Right cardiac atrium (tissue), 5 donors: ENCODE results near the gene REPS2. TPM values are rescaled to one million over a fixed set of nuclear protein-coding genes. Genes with fewer than 3 reads are reported as not detected.
"Not testable (repeated sequence)": the region's sequence is repeated elsewhere in the genome, so short reads cannot be mapped to it uniquely, and the experiment has no call there.

Experiments
- ATAC-seq, 2 donors: fragments of 200-7000 bp; cut with Tn5 transposase; one replicate each; pipeline versions ENCODE4 v1.8.0 to v1.9.1; 2020; ENCODE audit warnings: moderate library complexity in 2 of 2, mild to moderate bottlenecking in 1 of 2
- DNase-seq, 3 donors: peaks; one replicate each; pipeline ENCODE4 v3.0.0-alpha.2; 2020
- H3K27ac ChIP-seq: one replicate; pipeline ENCODE4 v1.5.1; 2013; ENCODE audit warnings: mild to moderate bottlenecking, low read length, control low read depth, moderate library complexity
- H3K27me3 ChIP-seq: one replicate; pipeline ENCODE4 v1.6.1; 2013; ENCODE audit not compliant: control insufficient read depth, insufficient read depth
- H3K4me1 ChIP-seq: one replicate; pipeline ENCODE4 v1.6.1; 2013; ENCODE audit warnings: low read length; ENCODE audit not compliant: control insufficient read depth, insufficient read depth
- H3K4me3 ChIP-seq: one replicate; pipeline ENCODE4 v1.5.1; 2013; ENCODE audit warnings: low read length, control low read depth
- H3K9me3 ChIP-seq: one replicate; pipeline ENCODE4 v1.6.1; 2013; ENCODE audit warnings: low read length; ENCODE audit not compliant: control insufficient read depth
- WGBS: extraction: QIAGEN DNeasy Blood & Tissue Kit; methylation state at CpG from one replicate; pipeline ENCODE4 v1.1.7; 2013; 5-methylcytosine and 5-hydroxymethylcytosine counted together
- intact Hi-C, 4 donors: fragments of 100-400 bp; cut with DNase I; formaldehyde crosslinking; loops; one replicate each; pipeline versions ENCODE4 v1.11.0 to v1.14.0; 2022 to 2023
- polyA plus RNA-seq: library from polyadenylated mRNA; stranded (reverse); fragments of 200-250 nt; gene quantifications from one replicate; pipeline ENCODE4 v1.2.3, GENCODE V29; 2013
- total RNA-seq, 4 donors: library from RNA; stranded (reverse); fragmentation: NEBNext Ultra II Directional; extraction: Animal tissue kit (Norgen Biotek cat#: 25700); gene quantifications; one replicate each; pipeline ENCODE4 v1.2.1, GENCODE V29; 2021
- donor health status: healthy with polysubstance abuse.
- donor health status: DM: no; HTN: yes; CAD: no.
- donor health status: DM: no; HTN: no; CAD: no.
- donor health status: DM: no; HTN: yes; CAD: no; lungs with severe emphysema.
- donor health status: DM: yes; HTN: yes; CAD: no.

Gene REPS2
- total and polyA plus RNA-seq, 5 donors: 3.4 to 10.4 (median 8.9) TPM

DNA sequence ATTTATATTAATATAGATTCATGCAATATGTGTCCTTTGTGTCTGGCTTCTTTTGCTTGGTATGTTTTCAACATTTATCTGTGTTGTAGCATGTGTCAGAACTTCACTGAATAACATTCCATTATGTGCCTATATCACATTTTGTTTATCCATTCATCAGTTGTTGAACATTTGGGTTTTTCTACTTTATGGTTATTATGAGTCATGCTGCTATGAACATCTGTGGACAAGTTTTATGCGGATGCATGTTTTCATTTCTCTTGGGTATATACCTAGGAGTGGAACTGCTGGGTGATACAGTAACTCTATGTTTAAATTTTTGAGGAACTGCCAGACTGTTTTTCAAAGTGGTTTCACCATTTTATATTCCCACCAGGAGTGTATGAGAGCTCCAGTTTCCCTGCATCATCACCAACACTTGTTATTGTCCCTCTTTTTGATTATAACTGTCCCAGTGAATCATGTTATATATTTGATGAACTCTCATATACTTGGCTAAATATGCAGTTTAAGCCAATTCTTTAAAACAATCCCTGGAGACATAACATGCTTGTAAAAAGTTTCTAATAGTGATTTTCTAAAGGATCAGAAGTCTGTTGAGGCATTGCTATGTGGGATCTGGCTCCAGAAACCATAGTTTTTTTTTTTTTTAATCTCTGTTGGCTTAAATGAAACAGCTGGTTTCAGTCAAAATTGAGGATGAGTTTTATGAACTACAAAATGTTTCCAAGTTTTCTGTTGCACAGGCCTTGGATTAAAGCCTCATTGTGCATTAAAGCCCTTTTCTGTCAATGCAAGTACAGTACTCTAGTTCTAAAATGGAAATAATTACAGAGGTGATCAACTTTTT lies 21.6 kb upstream of the REPS2 start:
- H3K4me3 ChIP-seq: no peak overlapping the region
- no peaks in the 10 kb centered on the region for H3K27me3 ChIP-seq
- DNase-seq (no peak), ATAC-seq (no peak)
- no peak overlapping the region for H3K27ac ChIP-seq
- intact Hi-C loops: no loop called here
- H3K9me3 ChIP-seq: no peaks in the 10 kb centered on the region
- H3K4me1 ChIP-seq: no peaks in the 10 kb centered on the region
- WGBS: 97% methylated on average over 1 of the region's 1 CpG

DNA sequence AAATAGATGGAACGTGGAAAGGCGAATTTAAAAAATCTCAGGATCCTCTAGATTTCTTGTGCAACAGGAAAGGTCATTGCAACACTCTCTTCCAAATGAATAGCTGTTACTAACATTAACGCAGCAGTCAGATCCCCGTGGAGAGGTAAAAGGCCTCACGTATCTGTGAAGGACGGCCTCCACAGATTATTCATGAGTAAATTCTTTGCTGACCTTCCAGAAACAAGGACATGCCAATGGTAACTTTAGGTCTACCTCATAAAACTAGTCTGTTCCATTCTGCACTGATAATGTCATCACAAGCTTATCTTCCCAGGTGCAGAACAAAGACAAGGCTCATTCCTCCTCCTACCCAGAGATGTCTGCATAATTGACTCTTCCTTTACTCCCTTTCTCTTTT lies 16.1 kb upstream of the REPS2 start:
- Histone ChIP-seq H3K9me3 (no peaks in the 10 kb centered on the region), H3K27ac (no peak overlapping the region), H3K4me3 (no peak overlapping the region), H3K4me1 (no peaks in the 10 kb centered on the region), H3K27me3 (no peaks in the 10 kb centered on the region)
- ATAC-seq (no peak), DNase-seq (no peak)
- WGBS: 77% methylated on average over 6 of the region's 6 CpGs
- intact Hi-C loops: no loop called here

GRCh38 chrX:16931371-16931770 lies 15.1 kb upstream of the REPS2 start:
- Histone ChIP-seq H3K4me1 (no peaks in the 10 kb centered on the region), H3K4me3 (no peak overlapping the region), H3K9me3 (no peaks in the 10 kb centered on the region), H3K27ac (no peak overlapping the region), H3K27me3 (no peaks in the 10 kb centered on the region)
- intact Hi-C loops: no loop called here
- ATAC-seq (no peak), DNase-seq (no peak)
- 41% methylated on average over 3 of the region's 3 CpGs for whole genome bisulfite sequencing

- H3K27me3 ChIP-seq: no peaks in the 10 kb centered on the region
Observed at GRCh38 chrX:16931855-16932575, 14.4 kb upstream of the REPS2 start.

GRCh38 chrX:16934185-16934584 lies 12.3 kb upstream of the REPS2 start:
- intact Hi-C loops: no loop called here
- DNase-seq: no peak

More at GRCh38 chrX:16931855-16932575, 14.4 kb upstream of the REPS2 start:
- H3K4me1 ChIP-seq: no peaks in the 10 kb centered on the region
- H3K27ac ChIP-seq: no peak overlapping the region
- WGBS: 66% methylated on average over 3 of the region's 3 CpGs
- H3K9me3 ChIP-seq: no peaks in the 10 kb centered on the region
- H3K4me3 ChIP-seq: no peak overlapping the region
- intact Hi-C loops: no loop called here
- no peak for DNase-seq
- ATAC-seq: no peak

GRCh38 chrX:16946971-16947562 lies 609 bp downstream of the REPS2 start:
- Histone ChIP-seq H3K27me3 (no peaks in the 10 kb centered on the region), H3K4me1 (no peaks in the 10 kb centered on the region), H3K9me3 (no peaks in the 10 kb centered on the region), H3K27ac (no peak overlapping the region), H3K4me3 (peak overlapping the region; percentile 71)
- DNase-seq (peak; percentile 22 to 60 (median 48)), ATAC-seq (peak; percentile 27 to 28)
- intact Hi-C loops: no loop called here
- under 1% methylated on average over 39 of the region's 43 CpGs for WGBS

More at GRCh38 chrX:16934185-16934584, 12.3 kb upstream of the REPS2 start:
- Histone ChIP-seq H3K4me3 (no peak overlapping the region), H3K27me3 (no peaks in the 10 kb centered on the region), H3K27ac (no peak overlapping the region), H3K9me3 (no peaks in the 10 kb centered on the region), H3K4me1 (no peaks in the 10 kb centered on the region)
- 69% methylated on average over 3 of the region's 3 CpGs for WGBS
- ATAC-seq: no peak

- no peaks in the 10 kb centered on the region for H3K4me1 ChIP-seq
- WGBS: 91% methylated on average over 4 of the region's 4 CpGs
- intact Hi-C loops: no loop called here
- H3K27ac ChIP-seq: no peak overlapping the region
- ATAC-seq: no peak
- H3K27me3 ChIP-seq: no peaks in the 10 kb centered on the region
- H3K9me3 ChIP-seq: no peaks in the 10 kb centered on the region
- no peak overlapping the region for H3K4me3 ChIP-seq
- no peak for DNase-seq
Observed at GRCh38 chrX:16950423-16950822, 4.0 kb downstream of the REPS2 start.

DNA sequence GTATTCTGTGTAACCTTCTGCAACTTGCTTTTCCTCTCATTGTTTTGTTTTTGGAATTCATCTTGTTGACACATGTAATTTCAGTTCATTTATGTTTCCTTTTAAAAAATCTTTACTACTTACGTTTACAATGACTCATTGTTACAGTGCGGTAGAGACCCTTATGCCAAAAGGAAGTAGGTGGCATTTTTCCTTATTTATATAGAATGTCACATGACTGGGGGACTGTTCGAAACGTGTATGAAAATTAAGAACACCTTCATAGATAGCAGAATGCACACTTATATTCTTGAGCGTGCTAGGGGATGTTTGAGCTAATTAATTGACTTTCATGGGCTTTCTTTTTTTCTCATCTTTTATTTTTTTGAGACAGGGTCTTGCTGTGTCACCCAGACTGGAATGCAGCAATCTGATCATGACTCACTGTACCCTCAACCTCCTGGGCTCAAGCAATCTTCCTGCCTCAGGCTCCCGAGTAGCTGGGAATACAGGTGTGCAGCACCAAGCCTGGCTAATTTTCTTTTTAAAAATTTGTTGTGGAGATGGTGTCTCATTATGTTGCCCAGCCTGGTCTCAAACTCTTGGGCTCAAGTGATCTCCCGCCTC lies 7.3 kb downstream of the REPS2 start:
- no peak for ATAC-seq
- Histone ChIP-seq H3K27ac (no peak overlapping the region), H3K9me3 (no peaks in the 10 kb centered on the region), H3K27me3 (no peaks in the 10 kb centered on the region), H3K4me3 (no peak overlapping the region), H3K4me1 (peaks cover 1% of the 10 kb centered on the region)
- no peak for DNase-seq
- WGBS: 66% methylated on average over 7 of the region's 7 CpGs
- intact Hi-C loops: no loop called here

- Histone ChIP-seq H3K4me3 (no peak overlapping the region), H3K27me3 (no peaks in the 10 kb centered on the region), H3K9me3 (no peaks in the 10 kb centered on the region), H3K4me1 (peaks cover 1% of the 10 kb centered on the region), H3K27ac (no peak overlapping the region)
- ATAC-seq (no peak), DNase-seq (no peak)
- intact Hi-C loops: no loop called here
- 77% methylated on average over 3 of the region's 3 CpGs for WGBS
Observed at GRCh38 chrX:16957751-16958150, 11.3 kb downstream of the REPS2 start.

- 47% methylated on average over 2 of the region's 2 CpGs for WGBS
- ATAC-seq (no peak), DNase-seq (no peak)
- Histone ChIP-seq H3K4me1 (peaks cover 1% of the 10 kb centered on the region), H3K27ac (no peak overlapping the region), H3K27me3 (no peaks in the 10 kb centered on the region), H3K4me3 (no peak overlapping the region), H3K9me3 (no peaks in the 10 kb centered on the region)
- intact Hi-C loops: no loop called here
Observed at GRCh38 chrX:16958356-16958755, 11.9 kb downstream of the REPS2 start.

- H3K4me3 ChIP-seq, H3K4me1 ChIP-seq, DNase-seq, ATAC-seq, H3K27me3 ChIP-seq, intact Hi-C loops, H3K9me3 ChIP-seq, H3K27ac ChIP-seq: not testable (repeated sequence)
- WGBS: 95% methylated on average over 4 of the region's 4 CpGs
Observed at GRCh38 chrX:16962661-16963060, 16.2 kb downstream of the REPS2 start.
